CD14-positive monocyte (primary cell): ENCODE data around the gene ZNF610. TPM values are rescaled to one million over a fixed set of nuclear protein-coding genes. Genes with fewer than 3 reads are reported as not detected.

Source experiments
- DNase-seq, 3 donors: peaks; one replicate each; pipeline ENCODE4 v3.0.0-alpha.2; 2011 to 2022
- H2AFZ ChIP-seq: 2 replicates; pipeline ENCODE4 v1.6.0; 2012; ENCODE audit warnings: mild to moderate bottlenecking, low read depth, low read length, inconsistent platforms; ENCODE audit not compliant: insufficient read depth, poor library complexity, severe bottlenecking
- H3K27ac ChIP-seq, 2 donors: 1 replicate in 1 of 2; 2 replicates in 1 of 2; pipeline ENCODE4 v1.5.1; 2012 to 2013; ENCODE audit warnings: low read length in 2 of 2, control low read depth in 1 of 2, inconsistent platforms in 1 of 2, low read depth in 1 of 2, mild to moderate bottlenecking in 1 of 2
- H3K27me3 ChIP-seq, 2 donors: one replicate each; pipeline versions ENCODE4 v1.6.0 to v1.6.1; 2011 to 2013; ENCODE audit warnings: low read length in 2 of 2; ENCODE audit not compliant: control insufficient read depth in 2 of 2, insufficient read depth in 2 of 2
- H3K36me3 ChIP-seq, 2 donors: replicated peaks in 1 of 2; 1 replicate in 1 of 2; 2 replicates in 1 of 2; pipeline versions ENCODE4 v1.5.1 to v1.6.1; 2012 to 2013; ENCODE audit warnings: low read length in 2 of 2, control low read depth in 1 of 2, inconsistent platforms in 1 of 2, mild to moderate bottlenecking in 1 of 2; ENCODE audit not compliant: insufficient read depth in 2 of 2, control insufficient read depth in 1 of 2
- H3K4me1 ChIP-seq, 2 donors: 1 replicate in 1 of 2; 2 replicates in 1 of 2; pipeline versions ENCODE4 v1.5.1 to v1.6.1; 2012 to 2013; ENCODE audit warnings: low read length in 2 of 2, control low read depth in 1 of 2, inconsistent platforms in 1 of 2, mild to moderate bottlenecking in 1 of 2, moderate library complexity in 1 of 2; ENCODE audit not compliant: insufficient read depth in 2 of 2, control insufficient read depth in 1 of 2
- H3K4me2 ChIP-seq: replicated peaks from 2 replicates; pipeline ENCODE3; 2012; ENCODE audit warnings: low read length, moderate library complexity, mild to moderate bottlenecking; ENCODE audit not compliant: poor library complexity, severe bottlenecking; ENCODE audit errors: extremely low read depth
- H3K4me3 ChIP-seq, 3 experiments: fragments of 200-600 bp in 1 of 3; sonication (generic) in 1 of 3; replicated peaks in 1 of 3; 1 replicate in 2 of 3; 2 replicates in 1 of 3; pipeline ENCODE4 v1.5.1; 2011 to 2013; ENCODE audit warnings: low read length in 3 of 3, mild to moderate bottlenecking in 3 of 3, control low read depth in 2 of 3, low read depth in 2 of 3, inconsistent platforms in 1 of 3, moderate library complexity in 1 of 3
- H3K79me2 ChIP-seq: 2 replicates; pipeline ENCODE4 v1.6.0; 2012; ENCODE audit warnings: mild to moderate bottlenecking, control low read depth, inconsistent platforms, low read length, moderate library complexity; ENCODE audit not compliant: insufficient read depth
- H3K9ac ChIP-seq: 2 replicates; pipeline ENCODE4 v1.6.0; 2017; ENCODE audit warnings: low read length, mild to moderate bottlenecking; ENCODE audit not compliant: insufficient read depth, poor library complexity, severe bottlenecking
- H3K9me3 ChIP-seq, 2 donors: replicated peaks in 1 of 2; 1 replicate in 1 of 2; 2 replicates in 1 of 2; pipeline versions ENCODE4 v1.5.1 to v1.6.1; 2012 to 2013; ENCODE audit warnings: low read length in 2 of 2, control low read depth in 1 of 2; ENCODE audit not compliant: control insufficient read depth in 1 of 2, insufficient read depth in 1 of 2
- H4K20me1 ChIP-seq: 2 replicates; pipeline ENCODE4 v1.6.0; 2012; ENCODE audit warnings: mild to moderate bottlenecking, low read length, control low read depth, moderate library complexity; ENCODE audit not compliant: insufficient read depth
- H3K27ac Mint-ChIP-seq, 7 donors: one replicate each; pipeline ENCODE4 v1.8.0; 2020; ENCODE audit warnings: mild to moderate bottlenecking in 7 of 7, mixed read lengths in 7 of 7, moderate library complexity in 6 of 7, inconsistent platforms in 2 of 7
- H3K27me3 Mint-ChIP-seq, 3 donors: one replicate each; pipeline ENCODE4 v1.8.0; 2021 to 2022; ENCODE audit warnings: low read depth in 3 of 3, mild to moderate bottlenecking in 3 of 3, mixed read lengths in 3 of 3, moderate library complexity in 3 of 3, inconsistent platforms in 1 of 3
- H3K36me3 Mint-ChIP-seq, 2 donors: one replicate each; pipeline ENCODE4 v1.8.0; 2020; ENCODE audit warnings: mixed read lengths in 2 of 2, inconsistent platforms in 1 of 2, mild to moderate bottlenecking in 1 of 2
- H3K4me1 Mint-ChIP-seq: one replicate; pipeline ENCODE4 v1.8.0; 2020; ENCODE audit warnings: mild to moderate bottlenecking, mixed read lengths
- H3K4me3 Mint-ChIP-seq, 2 donors: one replicate each; pipeline ENCODE4 v1.8.0; 2020; ENCODE audit warnings: mild to moderate bottlenecking in 2 of 2, mixed read lengths in 2 of 2, moderate library complexity in 1 of 2
- H3K9me3 Mint-ChIP-seq, 7 donors: one replicate each; pipeline ENCODE4 v1.8.0; 2020 to 2022; ENCODE audit warnings: mixed read lengths in 7 of 7, mild to moderate bottlenecking in 6 of 7, moderate library complexity in 6 of 7, inconsistent platforms in 2 of 7
- CTCF ChIP-seq: fragments of 200-600 bp; IDR thresholded peaks from one replicate; pipeline ENCODE4 v1.8.0; 2022; ENCODE audit warnings: antibody characterized with exemption, mild to moderate bottlenecking
- WGBS: methylation state at CpG from one replicate; pipeline ENCODE4 v1.1.5; 2013; ENCODE audit warnings: missing lambda C conversion rate; ENCODE audit not compliant: insufficient coverage; 5-methylcytosine and 5-hydroxymethylcytosine counted together
- intact Hi-C, 2 donors: fragments of 100-400 bp; cut with micrococcal nuclease; formaldehyde crosslinking; loops; one replicate each; pipeline versions ENCODE4 v1.15.0 to v1.15.1; 2023
- polyA minus RNA-seq: library from RNA; depleted of rRNA, polyadenylated mRNA; stranded (reverse); fragments of >200 nt; gene quantifications from 2 replicates; pipeline ENCODE4 v1.2.3, GENCODE V29; 2012
- polyA plus RNA-seq, 3 donors: library from polyadenylated mRNA; depleted of rRNA in 1 of 3; unstranded in 2 of 3; stranded (reverse) in 1 of 3; fragments of 300-500 nt in 2 of 3; fragments of >200 nt in 1 of 3; fragmentation: Illumina TruSeq in 2 of 3; gene quantifications; 1 replicate in 2 of 3; 2 replicates in 1 of 3; pipeline ENCODE4 v1.2.3, GENCODE V29; 2012 to 2021
- total RNA-seq, 12 experiments: library from RNA in 1 of 12; stranded (reverse) in 1 of 12; fragments of 120-200 nt in 1 of 12; gene quantifications; one replicate each; pipeline ENCODE4 v1.2.4 and lab custom pipeline; 2013 to 2026; ENCODE audit warnings: mixed read lengths in 6 of 12, inconsistent platforms in 1 of 12

ZNF610 gene
- 0.23 TPM for total RNA-seq (2013)
- not detected for polyA plus RNA-seq
- not detected in 2 replicates for polyA minus RNA-seq
- total RNA-seq (lab: John Stamatoyannopoulos, UW): 0 to 2.0 (median 0.08) reads per million in 11 experiments

- H3K79me2 ChIP-seq: no peaks in the 10 kb centered on the region
- TF ChIP-seq CTCF: no peak
- peak within 1 kb of the TSS; percentile 79 for H3K9ac ChIP-seq
- WGBS: 0% methylated on average over 45 of the region's 55 CpGs
- H3K4me1 ChIP-seq: peaks cover 11 to 12% of the 10 kb centered on the region in 2 donors
- peak; percentile 68 to 74 (median 72) for DNase-seq
- H3K27ac ChIP-seq: peak within 1 kb of the TSS; percentile 37 to 86
- Mint-ChIP-seq H3K4me3 (peak within 1 kb of the TSS; percentile 97 to 98), H3K9me3 (peaks cover 59 to 90% (median 87%) of the 10 kb centered on the region in 7 donors), H3K27ac (peak within 1 kb of the TSS; percentile 71 to 94 (median 90)), H3K27me3 (peaks cover 0 to 1% (median 0%) of the 10 kb centered on the region in 3 donors), H3K36me3 (peaks cover 4 to 10% of the 10 kb centered on the region in 2 donors), H3K4me1 (peaks cover 11% of the 10 kb centered on the region)
- H2AFZ ChIP-seq: peak within 1 kb of the TSS; percentile 92
- H3K27me3 ChIP-seq: no peaks in the 10 kb centered on the region
- H3K9me3 ChIP-seq: peaks cover 71 to 83% of the 10 kb centered on the region in 2 donors
- H3K4me2 ChIP-seq: peak within 1 kb of the TSS; percentile 86
- H3K4me3 ChIP-seq: peak within 1 kb of the TSS; percentile 53 to 88 (median 73)
- no peaks in the 10 kb centered on the region for H3K36me3 ChIP-seq
- H4K20me1 ChIP-seq: no peaks in the 10 kb centered on the region
- intact Hi-C loops: no loop called here
Measured at GRCh38 chr19:52336117-52336790, at the start of gene ZNF610. Gene ZNF610 (plus strand): TSS chr19:52336243. CDS start chr19:52349173, 12,930 bp downstream.

GRCh38 chr19:52286256-52286655 is 49.8 kb upstream of the ZNF610 start:
- no peak overlapping the region for H3K4me3 ChIP-seq
- peaks cover 62 to 96% of the 10 kb centered on the region in 2 donors for H3K36me3 ChIP-seq
- TF ChIP-seq CTCF: no peak
- H3K4me1 Mint-ChIP-seq: no peaks in the 10 kb centered on the region
- no peak overlapping the region for H3K9ac ChIP-seq
- no peak overlapping the region for H3K27ac ChIP-seq
- no peak overlapping the region for H3K4me2 ChIP-seq
- H3K79me2 ChIP-seq: peaks cover 11% of the 10 kb centered on the region
- H3K36me3 Mint-ChIP-seq: peaks cover 81 to 97% of the 10 kb centered on the region in 2 donors
- no peak overlapping the region for H3K27ac Mint-ChIP-seq
- no CpG with 5 or more reads among the region's 6 CpGs for WGBS
- H2AFZ ChIP-seq: no peak overlapping the region
- no peak overlapping the region for H3K4me3 Mint-ChIP-seq
- no peaks in the 10 kb centered on the region for H4K20me1 ChIP-seq
- peaks cover 0 to 3% (median 0%) of the 10 kb centered on the region in 3 donors for H3K27me3 Mint-ChIP-seq
- H3K9me3 Mint-ChIP-seq: peaks cover 68 to 94% (median 92%) of the 10 kb centered on the region in 7 donors
- H3K9me3 ChIP-seq: peaks cover 73 to 94% of the 10 kb centered on the region in 2 donors
- DNase-seq: no peak
- intact Hi-C loops: no loop called here
- H3K4me1 ChIP-seq: no peaks in the 10 kb centered on the region
- no peaks in the 10 kb centered on the region for H3K27me3 ChIP-seq
